H9 (cell line): Measurements from ENCODE around the gene NGB. TPM values are rescaled to one million over a fixed set of nuclear protein-coding genes. Genes with fewer than 3 reads are reported as not detected.

Experiments used
- DNase-seq: peaks from one replicate; pipeline ENCODE4 v3.0.0-alpha.2; 2017
- H2AFZ ChIP-seq: one replicate; pipeline ENCODE4 v1.6.1; 2013; ENCODE audit warnings: mild to moderate bottlenecking, low read length, control low read depth, moderate library complexity
- H2AK5ac ChIP-seq: 2 replicates; pipeline ENCODE4 v1.6.1; 2013; ENCODE audit warnings: low read length, control low read depth, mixed read lengths; ENCODE audit not compliant: insufficient read length
- H2BK120ac ChIP-seq: one replicate; pipeline ENCODE4 v1.6.1; 2013; ENCODE audit warnings: low read depth, mild to moderate bottlenecking, low read length, control low read depth, inconsistent platforms; ENCODE audit not compliant: poor library complexity, severe bottlenecking
- H2BK12ac ChIP-seq: 2 replicates; pipeline ENCODE4 v1.6.1; 2013; ENCODE audit warnings: low read length, control low read depth, mixed read lengths, low read depth; ENCODE audit not compliant: insufficient read length
- H2BK15ac ChIP-seq: 2 replicates; pipeline ENCODE4 v1.6.1; 2013; ENCODE audit warnings: low read depth, low read length, control low read depth
- H2BK20ac ChIP-seq: one replicate; pipeline ENCODE4 v1.6.1; 2013; ENCODE audit warnings: low read depth, mild to moderate bottlenecking, low read length, control low read depth, inconsistent platforms; ENCODE audit not compliant: poor library complexity, severe bottlenecking
- H2BK5ac ChIP-seq: 2 replicates; pipeline ENCODE4 v1.6.1; 2013; ENCODE audit warnings: low read length, control low read depth, mixed read lengths; ENCODE audit not compliant: insufficient read length
- H3K14ac ChIP-seq: 2 replicates; pipeline ENCODE4 v1.6.1; 2013; ENCODE audit warnings: low read length, control low read depth; ENCODE audit not compliant: insufficient read depth
- H3K18ac ChIP-seq: 2 replicates; pipeline ENCODE4 v1.6.1; 2013; ENCODE audit warnings: low read depth, mild to moderate bottlenecking, mixed read lengths, low read length, control low read depth; ENCODE audit not compliant: insufficient read length
- H3K23ac ChIP-seq: 2 replicates; pipeline ENCODE4 v1.6.1; 2013; ENCODE audit warnings: low read length, control low read depth, mixed read lengths, low read depth; ENCODE audit not compliant: insufficient read length
- H3K23me2 ChIP-seq: 2 replicates; pipeline ENCODE4 v1.6.1; 2013; ENCODE audit warnings: low read depth, mild to moderate bottlenecking, mixed read lengths, low read length, control low read depth; ENCODE audit not compliant: insufficient read length, poor library complexity, severe bottlenecking
- H3K27ac ChIP-seq: 2 replicates; pipeline ENCODE4 v1.5.1; 2013; ENCODE audit warnings: low read length, control low read depth, mixed read lengths, low read depth; ENCODE audit not compliant: insufficient read length
- H3K27me3 ChIP-seq: 2 replicates; pipeline ENCODE4 v1.6.1; 2013; ENCODE audit warnings: low read length, control low read depth, inconsistent platforms; ENCODE audit not compliant: insufficient read depth
- H3K4ac ChIP-seq: 2 replicates; pipeline ENCODE4 v1.6.1; 2013; ENCODE audit warnings: low read depth, mild to moderate bottlenecking, control low read depth, inconsistent platforms, low read length, moderate library complexity
- H3K4me1 ChIP-seq: 2 replicates; pipeline ENCODE4 v1.6.1; 2013; ENCODE audit warnings: low read length, control low read depth, inconsistent platforms; ENCODE audit not compliant: insufficient read depth
- H3K4me2 ChIP-seq: 2 replicates; pipeline ENCODE4 v1.6.1; 2013; ENCODE audit warnings: low read length, control low read depth, mixed read lengths; ENCODE audit not compliant: insufficient read length, insufficient read depth
- H3K56ac ChIP-seq: 2 replicates; pipeline ENCODE4 v1.6.1; 2013; ENCODE audit warnings: low read depth, mild to moderate bottlenecking, mixed read lengths, low read length, control low read depth; ENCODE audit not compliant: insufficient read length
- H3K79me1 ChIP-seq: 2 replicates; pipeline ENCODE4 v1.6.1; 2013; ENCODE audit warnings: low read depth, mild to moderate bottlenecking, moderate library complexity, low read length, control low read depth, inconsistent platforms; ENCODE audit not compliant: insufficient read depth, poor library complexity, severe bottlenecking
- H3K79me2 ChIP-seq: 2 replicates; pipeline ENCODE4 v1.6.1; 2013; ENCODE audit warnings: low read length, control low read depth, inconsistent platforms; ENCODE audit not compliant: insufficient read depth
- H3K9ac ChIP-seq: 2 replicates; pipeline ENCODE4 v1.6.1; 2013; ENCODE audit warnings: low read length, control low read depth, mixed read lengths; ENCODE audit not compliant: insufficient read length; ENCODE audit errors: extremely low read depth
- H3K9me3 ChIP-seq: one replicate; pipeline ENCODE4 v1.6.1; 2013; ENCODE audit warnings: low read depth, low read length, inconsistent platforms; ENCODE audit not compliant: control insufficient read depth
- H3T11ph ChIP-seq: one replicate; pipeline ENCODE4 v1.6.1; 2013; ENCODE audit warnings: mild to moderate bottlenecking, low read length, control low read depth, inconsistent platforms
- H4K20me1 ChIP-seq: one replicate; pipeline ENCODE4 v1.6.1; 2013; ENCODE audit not compliant: control insufficient read depth, insufficient read length, insufficient read depth
- H4K5ac ChIP-seq: 2 replicates; pipeline ENCODE4 v1.6.1; 2013; ENCODE audit warnings: low read depth, mild to moderate bottlenecking, mixed read lengths, low read length, control low read depth; ENCODE audit not compliant: insufficient read length
- H4K8ac ChIP-seq: replicated peaks from 2 replicates; pipeline ENCODE4 v1.6.1; 2013; ENCODE audit warnings: low read length, control low read depth, mixed read lengths, low read depth; ENCODE audit not compliant: insufficient read length
- H4K91ac ChIP-seq: 2 replicates; pipeline ENCODE4 v1.6.1; 2013; ENCODE audit warnings: low read depth, mild to moderate bottlenecking, moderate library complexity, mixed read lengths, low read length, control low read depth; ENCODE audit not compliant: insufficient read length
- H3K27ac Mint-ChIP-seq, 3 experiments: 2 replicates in 2 of 3; 3 replicates in 1 of 3; pipeline ENCODE4 v1.8.0; 2020 to 2021; ENCODE audit warnings: mixed read lengths in 3 of 3, mild to moderate bottlenecking in 1 of 3, moderate library complexity in 1 of 3
- H3K27me3 Mint-ChIP-seq: 2 replicates; pipeline ENCODE4 v1.8.0; 2021; ENCODE audit warnings: low read depth, mild to moderate bottlenecking, moderate library complexity, mixed read lengths
- H3K36me3 Mint-ChIP-seq, 3 experiments: 2 replicates in 2 of 3; 3 replicates in 1 of 3; pipeline ENCODE4 v1.8.0; 2020 to 2021; ENCODE audit warnings: low read depth in 3 of 3, mixed read lengths in 3 of 3; ENCODE audit not compliant: insufficient read depth in 1 of 3
- H3K4me1 Mint-ChIP-seq, 2 experiments: 2 replicates each; pipeline ENCODE4 v1.8.0; 2020; ENCODE audit warnings: mixed read lengths in 2 of 2
- H3K4me3 Mint-ChIP-seq, 2 experiments: 2 replicates in 1 of 2; 3 replicates in 1 of 2; pipeline ENCODE4 v1.8.0; 2020 to 2021; ENCODE audit warnings: mild to moderate bottlenecking in 2 of 2, mixed read lengths in 2 of 2, moderate library complexity in 1 of 2
- H3K9me3 Mint-ChIP-seq, 2 experiments: 2 replicates in 1 of 2; 3 replicates in 1 of 2; pipeline ENCODE4 v1.8.0; 2020; ENCODE audit warnings: mild to moderate bottlenecking in 2 of 2, mixed read lengths in 2 of 2, moderate library complexity in 1 of 2
- CTCF ChIP-seq: fragments of 200-600 bp; sonication (generic); conservative IDR thresholded peaks from 3 replicates; pipeline ENCODE4 v1.8.0; 2021; ENCODE audit warnings: antibody characterized with exemption, mild to moderate bottlenecking
- WGBS: extraction: QIAGEN DNeasy Blood & Tissue Kit; methylation state at CpG from one replicate; pipeline ENCODE4 v1.1.7; 2013; ENCODE audit warnings: missing lambda C conversion rate, low lambda C conversion rate, mixed read lengths; ENCODE audit not compliant: insufficient read length; ENCODE audit errors: extremely low coverage; 5-methylcytosine and 5-hydroxymethylcytosine counted together
- total RNA-seq: library from RNA; stranded (reverse); gene quantifications from 2 replicates; pipeline ENCODE4 v1.2.1, GENCODE V29; 2021

Gene NGB
- total RNA-seq, 1 experiment from 2014 or later, result 0.26 TPM

GRCh38 chr14:77320238-77320935 is 49.4 kb upstream of the NGB start, which contains the start of gene POMT2:
TSS of gene POMT2 (minus strand) at chr14:77320883. CDS start at chr14:77320681, 202 bp downstream.
- Histone ChIP-seq H2BK12ac (no peak within 1 kb of the TSS), H4K5ac (no peak within 1 kb of the TSS), H3K14ac (peak within 1 kb of the TSS; percentile 89), H2AFZ (no peak within 1 kb of the TSS), H3K23me2 (peaks cover 2% of the 10 kb centered on the region), H3K27ac (no peak within 1 kb of the TSS), H3T11ph (no peak within 1 kb of the TSS), H4K20me1 (no peaks in the 10 kb centered on the region), H2BK5ac (no peak within 1 kb of the TSS), H3K79me1 (no peaks in the 10 kb centered on the region), H4K8ac (no peak within 1 kb of the TSS), H2BK15ac (no peak within 1 kb of the TSS), H4K91ac (no peak within 1 kb of the TSS), H3K56ac (no peak within 1 kb of the TSS), H3K9ac (peak within 1 kb of the TSS; percentile 63), H3K23ac (no peak within 1 kb of the TSS), H3K4me1 (peaks cover 2% of the 10 kb centered on the region; the same call in 1 of the 2 replicates), H3K79me2 (peaks cover 3% of the 10 kb centered on the region; the same call in 1 of the 2 replicates), H3K4ac (no peak within 1 kb of the TSS), H3K4me2 (peak within 1 kb of the TSS; percentile 68), H2BK20ac (no peak within 1 kb of the TSS), H3K9me3 (no peaks in the 10 kb centered on the region), H2BK120ac (no peak within 1 kb of the TSS), H3K18ac (peak within 1 kb of the TSS; percentile 83), H2AK5ac (no peak within 1 kb of the TSS), H3K27me3 (no peaks in the 10 kb centered on the region)
- peak; percentile 58 for TF ChIP-seq CTCF
- peak; percentile 97 for DNase-seq
- WGBS, result no CpG with 5 or more reads among the region's 69 CpGs
- peak within 1 kb of the TSS; percentile 97 to 99 for H3K4me3 Mint-ChIP-seq
- no peaks in the 10 kb centered on the region for H3K9me3 Mint-ChIP-seq
- H3K36me3 Mint-ChIP-seq, result no peaks in the 10 kb centered on the region
- H3K27ac Mint-ChIP-seq, result peak within 1 kb of the TSS; percentile 99 to 100 (median 100)
- H3K4me1 Mint-ChIP-seq, result peaks cover 39 to 49% of the 10 kb centered on the region in 2 experiments
- H3K27me3 Mint-ChIP-seq, result no peaks in the 10 kb centered on the region
